ENCODE results near the gene ZNF772. TPM values are rescaled to one million over a fixed set of nuclear protein-coding genes. Genes with fewer than 3 reads are reported as not detected.
A peak's percentile ranks its signal among the peaks of the same experiment; 100 is the strongest.

Gene ZNF772
- total RNA-seq, 1 donor from 2014 or later = 17.9 TPM

- no peak overlapping the region for H3K4me3 Mint-ChIP-seq
- CTCF ChIA-PET = no interaction called here
- H3K36me3 Mint-ChIP-seq (ENCODE audit: low read depth) = peaks cover 60% of the 10 kb centered on the region
- H3K9me3 Mint-ChIP-seq = peaks cover 8% of the 10 kb centered on the region
- DNase-seq (no peak), ATAC-seq (ENCODE audit: low read depth) (no peak)
- TF ChIP-seq CTCF (IDR thresholded peaks at IDR 0.05) = no peak
- no peaks in the 10 kb centered on the region for H3K27me3 Mint-ChIP-seq
- intact Hi-C loops (cut with micrococcal nuclease) = no loop called here
- no peak overlapping the region for H3K27ac Mint-ChIP-seq
- POLR2A ChIA-PET = no interaction called here
- H3K4me1 Mint-ChIP-seq = peaks cover 42% of the 10 kb centered on the region
Measured at GRCh38 chr19:57438925-57439324, 38.4 kb downstream of the ZNF772 start.

DNA sequence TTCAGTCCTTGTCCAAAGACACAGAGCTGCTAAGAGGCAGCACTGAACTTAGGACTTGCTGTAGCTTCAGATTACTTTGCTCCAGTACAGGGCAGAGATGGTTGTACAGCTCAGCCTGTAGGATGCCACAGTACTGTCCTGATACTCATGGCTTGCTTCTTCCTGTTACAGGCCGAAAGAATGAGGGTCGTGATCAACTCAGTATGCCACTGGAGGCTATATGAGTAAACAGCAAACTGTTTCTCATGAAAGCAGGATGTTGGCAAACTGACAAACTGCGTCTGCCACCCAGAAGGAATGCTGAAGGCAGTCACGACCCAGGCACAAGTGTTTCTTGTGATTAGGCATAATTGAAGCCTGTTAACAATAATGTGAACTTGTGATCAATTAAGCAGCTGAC lies 39.4 kb downstream of the ZNF772 start:
- H3K9me3 Mint-ChIP-seq = peaks cover 8% of the 10 kb centered on the region
- POLR2A ChIA-PET = no interaction called here
- H3K27me3 Mint-ChIP-seq = no peaks in the 10 kb centered on the region
- CTCF ChIA-PET = no interaction called here
- H3K4me1 Mint-ChIP-seq = peaks cover 36% of the 10 kb centered on the region
- H3K4me3 Mint-ChIP-seq = no peak overlapping the region
- H3K27ac Mint-ChIP-seq = no peak overlapping the region
- intact Hi-C loops (cut with micrococcal nuclease) = no loop called here
- peaks cover 50% of the 10 kb centered on the region for H3K36me3 Mint-ChIP-seq (ENCODE audit: low read depth)
- DNase-seq (no peak), ATAC-seq (ENCODE audit: low read depth) (no peak)
- TF ChIP-seq CTCF (IDR thresholded peaks at IDR 0.05) = no peak

- no peak for ATAC-seq (ENCODE audit: low read depth)
- Mint-ChIP-seq H3K27me3 (no peaks in the 10 kb centered on the region), H3K4me3 (peak overlapping the region; percentile 97), H3K27ac (no peak overlapping the region), H3K9me3 (peaks cover 4% of the 10 kb centered on the region), H3K36me3 (ENCODE audit: low read depth) (peaks cover 37% of the 10 kb centered on the region), H3K4me1 (peaks cover 32% of the 10 kb centered on the region)
- POLR2A ChIA-PET = no interaction called here
- intact Hi-C loops (cut with micrococcal nuclease) = no loop called here
- CTCF ChIA-PET = no interaction called here
- no peak for DNase-seq
- no peak for TF ChIP-seq CTCF (IDR thresholded peaks at IDR 0.05)
Measured at GRCh38 chr19:57436417-57436816, 40.9 kb downstream of the ZNF772 start.

GRCh38 chr19:57435062-57435978 lies 42.0 kb downstream of the ZNF772 start, which contains the start of gene ZNF749:
ZNF749 (plus strand) TSS chr19:57435325; CDS start chr19:57435579, 254 bp downstream.
- ChIA-PET CTCF (no interaction called here), POLR2A (interaction anchor here (0.9 to 1.6 kb wide), 3 partner anchors 458 to 927 kb away, joined by 3 to 9 read pairs (median 3); partner anchors contain the start of genes ZNF274 and ZNF497)
- no peak for TF ChIP-seq CTCF (IDR thresholded peaks at IDR 0.05)
- H3K27me3 Mint-ChIP-seq = no peaks in the 10 kb centered on the region
- H3K4me1 Mint-ChIP-seq = peaks cover 25% of the 10 kb centered on the region
- intact Hi-C loops (cut with micrococcal nuclease) = loop anchor here (1.0 to 2.0 kb wide), 12 partner anchors 24 to 292 kb away; partner anchors contain the start of genes TRAPPC2B, ZNF17, ZNF211 and ZNF416
- peak; percentile 99 for ATAC-seq (ENCODE audit: low read depth)
- peak within 1 kb of the TSS; percentile 97 for H3K4me3 Mint-ChIP-seq
- H3K36me3 Mint-ChIP-seq (ENCODE audit: low read depth) = peaks cover 30% of the 10 kb centered on the region
- DNase-seq = peak; percentile 84
- H3K9me3 Mint-ChIP-seq = no peaks in the 10 kb centered on the region
- H3K27ac Mint-ChIP-seq = peak within 1 kb of the TSS; percentile 84

DNA sequence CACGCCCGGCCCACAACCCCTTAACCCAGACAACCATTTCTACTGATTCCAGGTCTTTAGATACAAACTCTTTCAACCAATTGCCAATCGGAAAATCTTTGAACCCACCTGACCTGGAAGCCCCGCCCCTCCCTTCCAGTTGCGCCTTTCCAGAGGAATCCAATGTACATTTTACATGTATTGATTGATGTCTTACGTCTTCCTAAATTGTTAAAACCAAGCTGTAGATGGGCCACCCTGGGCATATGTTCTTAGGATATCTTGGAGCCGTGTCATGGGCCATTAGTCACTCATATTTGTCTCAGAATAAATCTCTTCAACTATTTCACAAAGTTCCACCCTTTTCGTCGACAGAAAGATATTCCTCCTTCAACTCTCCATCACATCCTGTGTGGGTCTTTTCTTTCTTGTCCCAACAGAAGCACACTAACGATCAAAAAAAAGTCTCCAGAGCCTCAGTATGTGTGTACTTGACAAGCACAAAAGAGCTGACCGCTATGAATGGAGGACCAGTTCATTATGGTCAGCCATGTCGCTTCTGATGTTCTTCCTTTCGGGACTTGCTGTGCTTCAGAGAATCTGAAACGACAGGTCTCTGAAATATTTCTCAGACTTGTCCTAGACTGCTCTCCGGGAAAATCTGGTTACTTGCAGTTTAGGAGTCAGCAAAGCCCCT lies 42.8 kb downstream of the ZNF772 start:
- H3K4me3 Mint-ChIP-seq = peak overlapping the region; percentile 97
- H3K36me3 Mint-ChIP-seq (ENCODE audit: low read depth) = peaks cover 24% of the 10 kb centered on the region
- TF ChIP-seq CTCF (IDR thresholded peaks at IDR 0.05) = no peak
- no peak for ATAC-seq (ENCODE audit: low read depth)
- H3K27me3 Mint-ChIP-seq = no peaks in the 10 kb centered on the region
- no peaks in the 10 kb centered on the region for H3K9me3 Mint-ChIP-seq
- no peak for DNase-seq
- H3K4me1 Mint-ChIP-seq = peaks cover 23% of the 10 kb centered on the region
- ChIA-PET CTCF (no interaction called here), POLR2A (interaction anchor here (0.9 to 1.6 kb wide), 3 partner anchors 459 to 928 kb away, joined by 3 to 9 read pairs (median 3); partner anchors contain the start of genes ZNF274 and ZNF497)
- intact Hi-C loops (cut with micrococcal nuclease) = loop anchor here (1.0 to 2.0 kb wide), 12 partner anchors 23 to 293 kb away; partner anchors contain the start of genes TRAPPC2B, ZNF17, ZNF211 and ZNF416
- peak overlapping the region; percentile 84 for H3K27ac Mint-ChIP-seq

Measured in activated B cell treated with CpG ODN at 0.5 μM for 24 hours (primary cell).